Tibial artery (tissue), 4 donors: ENCODE measurements around the gene PLXNA1.

Source experiments
- DNase-seq, 2 donors: peaks; one replicate each; pipeline ENCODE4 v3.0.0-alpha.2; 2019
- H3K27ac ChIP-seq, 2 donors: fragments of 200-600 bp; sonication (generic) in 1 of 2; 1 replicate in 1 of 2; 2 replicates in 1 of 2; pipeline ENCODE4 v1.5.1; 2018 to 2019; ENCODE audit warnings: mild to moderate bottlenecking in 1 of 2
- H3K27me3 ChIP-seq, 2 donors: fragments of 200-600 bp; sonication (generic) in 1 of 2; one replicate each; pipeline versions ENCODE4 v1.5.1 to v1.6.0; 2016 to 2019
- H3K36me3 ChIP-seq, 3 donors: fragments of 200-600 bp; sonication (generic) in 2 of 3; one replicate each; pipeline ENCODE4 v1.5.1; 2016 to 2019; ENCODE audit warnings: mild to moderate bottlenecking in 2 of 3
- H3K4me1 ChIP-seq, 4 donors: fragments of 200-600 bp; sonication (generic) in 2 of 4; 1 replicate in 3 of 4; 2 replicates in 1 of 4; pipeline ENCODE4 v1.5.1; 2016 to 2019
- H3K4me3 ChIP-seq, 2 donors: fragments of 200-600 bp; sonication (generic) in 1 of 2; 1 replicate in 1 of 2; 2 replicates in 1 of 2; pipeline ENCODE4 v1.5.1; 2018 to 2019; ENCODE audit warnings: mild to moderate bottlenecking in 2 of 2
- H3K9me3 ChIP-seq, 3 donors: fragments of 200-600 bp; sonication (generic) in 1 of 3; one replicate each; pipeline ENCODE4 v1.5.1; 2016 to 2019
- CTCF ChIP-seq, 2 experiments: fragments of 200-600 bp in 1 of 2; fragments of 450-650 bp in 1 of 2; IDR thresholded peaks; one replicate each; pipeline ENCODE4 v1.5.1; 2017 to 2019; ENCODE audit warnings: antibody characterized with exemption in 2 of 2, mild to moderate bottlenecking in 1 of 2, moderate library complexity in 1 of 2
- intact Hi-C: fragments of 100-400 bp; cut with DNase I; formaldehyde crosslinking; loops from one replicate; pipeline ENCODE4 v1.15.0; 2023; ENCODE audit warnings: low total_unique reads

PLXNA1 gene

DNA sequence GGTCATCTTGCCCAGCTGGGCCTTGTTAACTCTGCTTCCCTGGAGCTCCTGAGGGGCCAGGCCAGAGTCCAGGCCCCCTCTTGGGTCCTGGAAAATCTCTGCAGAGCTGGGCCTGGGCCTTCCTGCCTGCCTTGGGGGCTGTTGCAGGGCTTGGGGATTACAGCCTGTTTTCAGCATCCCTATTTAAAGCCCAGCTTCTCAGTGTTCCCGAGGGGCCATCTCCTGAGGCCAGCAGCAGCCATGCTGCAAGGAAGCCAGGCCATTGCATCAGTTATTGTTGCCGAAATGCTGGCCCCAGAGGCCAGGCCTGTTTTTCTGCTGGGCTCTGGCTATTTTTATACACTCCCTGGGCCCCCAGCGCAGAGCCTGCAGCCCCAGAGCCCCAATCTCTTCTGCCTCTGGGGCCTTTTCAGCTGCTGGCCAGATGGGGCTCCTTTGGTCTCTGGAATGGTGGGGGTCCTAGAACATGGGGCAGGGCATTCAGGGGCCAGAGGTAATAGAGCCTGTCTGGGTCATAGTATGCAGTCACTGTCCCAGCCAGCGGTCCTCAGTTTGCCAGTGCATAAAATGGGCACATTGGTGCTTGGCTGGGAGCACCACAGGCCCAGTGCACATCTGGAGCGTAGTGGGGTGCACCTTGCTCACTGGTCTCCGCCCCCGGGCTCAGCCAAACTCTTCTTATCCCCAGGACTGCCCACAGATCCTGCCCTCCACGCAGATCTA is 28.5 kb downstream of the PLXNA1 start:
- Histone ChIP-seq H3K27me3 (no peaks in the 10 kb centered on the region), H3K27ac (peak overlapping the region; percentile 30 to 58), H3K9me3 (no peaks in the 10 kb centered on the region), H3K36me3 (peaks cover 8 to 65% (median 41%) of the 10 kb centered on the region in 3 donors), H3K4me3 (no peak overlapping the region), H3K4me1 (peaks cover 0 to 58% (median 32%) of the 10 kb centered on the region in 4 donors)
- intact Hi-C loops, result no loop called here
- DNase-seq, result peak; percentile 63 to 86
- TF ChIP-seq CTCF (IDR thresholded peaks at IDR 0.05), result no peak

GRCh38 chr3:127012091-127012490 is 29.2 kb downstream of the PLXNA1 start:
- Histone ChIP-seq H3K4me3 (no peak overlapping the region), H3K9me3 (no peaks in the 10 kb centered on the region), H3K27ac (peak overlapping the region; percentile 30 to 58), H3K4me1 (peaks cover 0 to 56% (median 31%) of the 10 kb centered on the region in 4 donors), H3K36me3 (peaks cover 14 to 70% (median 46%) of the 10 kb centered on the region in 3 donors), H3K27me3 (no peaks in the 10 kb centered on the region)
- intact Hi-C loops, result no loop called here
- no peak for TF ChIP-seq CTCF (IDR thresholded peaks at IDR 0.05)
- no peak for DNase-seq

- no peaks in the 10 kb centered on the region for H3K9me3 ChIP-seq
- peaks cover 0 to 55% (median 29%) of the 10 kb centered on the region in 4 donors for H3K4me1 ChIP-seq
- H3K36me3 ChIP-seq, result peaks cover 25 to 70% (median 46%) of the 10 kb centered on the region in 3 donors
- intact Hi-C loops, result no loop called here
- no peak for TF ChIP-seq CTCF (IDR thresholded peaks at IDR 0.05)
- H3K27ac ChIP-seq, result peak overlapping the region in 1 of 2 donors; percentile 58
- no peak overlapping the region for H3K4me3 ChIP-seq
- H3K27me3 ChIP-seq, result no peaks in the 10 kb centered on the region
- DNase-seq, result no peak
Observed at GRCh38 chr3:127013181-127013580, 30.3 kb downstream of the PLXNA1 start.

GRCh38 chr3:127013758-127014535 is 31.0 kb downstream of the PLXNA1 start:
- Histone ChIP-seq H3K4me3 (no peak overlapping the region), H3K27me3 (no peaks in the 10 kb centered on the region), H3K4me1 (peaks cover 0 to 54% (median 25%) of the 10 kb centered on the region in 4 donors), H3K27ac (peak overlapping the region in 1 of 2 donors; percentile 53), H3K36me3 (peaks cover 32 to 71% (median 54%) of the 10 kb centered on the region in 3 donors), H3K9me3 (no peaks in the 10 kb centered on the region)
- no peak for DNase-seq
- no peak for TF ChIP-seq CTCF (IDR thresholded peaks at IDR 0.05)
- intact Hi-C loops, result no loop called here

DNA sequence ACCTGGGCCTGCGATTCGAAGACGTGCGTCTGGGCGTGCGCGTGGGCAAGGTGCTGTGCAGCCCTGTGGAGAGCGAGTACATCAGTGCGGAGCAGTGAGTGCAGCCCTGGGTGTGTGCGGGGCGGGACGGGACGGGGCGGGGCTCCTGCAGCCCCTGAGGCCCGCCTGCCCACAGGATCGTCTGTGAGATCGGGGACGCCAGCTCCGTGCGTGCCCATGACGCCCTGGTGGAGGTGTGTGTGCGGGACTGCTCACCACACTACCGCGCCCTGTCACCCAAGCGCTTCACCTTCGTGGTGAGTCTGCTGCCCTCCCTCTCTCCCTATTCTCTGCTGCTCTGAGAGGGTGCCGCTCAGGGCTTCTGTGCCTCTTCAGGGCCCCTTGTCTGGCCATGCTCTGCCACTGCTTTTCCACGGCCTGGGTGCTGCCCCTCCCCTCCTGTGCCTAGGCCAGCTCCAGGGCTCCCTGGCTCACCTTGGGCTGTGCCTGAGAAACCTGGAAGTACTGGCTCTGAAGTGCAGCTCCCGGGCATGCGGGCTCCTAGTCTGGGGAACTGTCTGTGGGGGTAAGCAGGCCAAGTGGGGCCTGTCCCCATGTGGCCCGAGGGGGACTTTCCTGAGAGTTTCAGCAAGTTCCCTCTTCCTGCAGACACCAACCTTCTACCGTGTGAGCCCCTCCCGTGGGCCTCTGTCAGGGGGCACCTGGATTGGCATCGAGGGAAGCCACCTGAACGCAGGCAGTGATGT is 31.8 kb downstream of the PLXNA1 start:
- Histone ChIP-seq H3K4me3 (no peak overlapping the region), H3K4me1 (peaks cover 0 to 55% (median 28%) of the 10 kb centered on the region in 4 donors), H3K27me3 (no peaks in the 10 kb centered on the region), H3K9me3 (no peaks in the 10 kb centered on the region), H3K27ac (peak overlapping the region in 1 of 2 donors; percentile 53), H3K36me3 (peaks cover 37 to 79% (median 60%) of the 10 kb centered on the region in 3 donors)
- TF ChIP-seq CTCF (IDR thresholded peaks at IDR 0.05), result no peak
- no peak for DNase-seq
- intact Hi-C loops, result no loop called here
